ENCODE measurements around the gene HMOX2. TPM values are rescaled to one million over a fixed set of nuclear protein-coding genes. Genes with fewer than 3 reads are reported as not detected.

Gene HMOX2
- total and polyA plus RNA-seq, 2 of the 13 experiments (the other 11 are each of a cell fraction or from before 2014, with no cell fraction given): 60.3 to 70.4 TPM

DNA sequence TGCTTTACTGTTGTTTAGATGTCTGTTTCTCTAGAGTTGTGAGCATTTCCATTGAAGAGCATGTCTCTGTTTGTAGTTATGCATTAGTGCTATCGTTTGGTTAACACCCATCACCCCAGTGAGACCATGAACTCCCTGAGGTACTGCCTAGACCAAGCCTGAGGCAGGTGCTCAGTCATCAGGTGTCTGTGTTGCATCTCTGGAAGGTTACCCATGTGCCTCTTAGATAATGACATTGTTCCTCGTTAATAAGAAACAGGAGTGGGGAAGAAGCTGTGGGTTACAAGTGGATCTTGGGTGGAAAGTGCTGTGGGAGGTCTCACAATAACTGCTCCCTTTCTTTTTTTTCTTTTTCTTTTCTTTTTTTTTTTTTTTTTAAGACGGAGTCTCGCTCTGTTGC is 32.2 kb upstream of the HMOX2 start (continued):
- TF ChIP-seq, protein P1, sequence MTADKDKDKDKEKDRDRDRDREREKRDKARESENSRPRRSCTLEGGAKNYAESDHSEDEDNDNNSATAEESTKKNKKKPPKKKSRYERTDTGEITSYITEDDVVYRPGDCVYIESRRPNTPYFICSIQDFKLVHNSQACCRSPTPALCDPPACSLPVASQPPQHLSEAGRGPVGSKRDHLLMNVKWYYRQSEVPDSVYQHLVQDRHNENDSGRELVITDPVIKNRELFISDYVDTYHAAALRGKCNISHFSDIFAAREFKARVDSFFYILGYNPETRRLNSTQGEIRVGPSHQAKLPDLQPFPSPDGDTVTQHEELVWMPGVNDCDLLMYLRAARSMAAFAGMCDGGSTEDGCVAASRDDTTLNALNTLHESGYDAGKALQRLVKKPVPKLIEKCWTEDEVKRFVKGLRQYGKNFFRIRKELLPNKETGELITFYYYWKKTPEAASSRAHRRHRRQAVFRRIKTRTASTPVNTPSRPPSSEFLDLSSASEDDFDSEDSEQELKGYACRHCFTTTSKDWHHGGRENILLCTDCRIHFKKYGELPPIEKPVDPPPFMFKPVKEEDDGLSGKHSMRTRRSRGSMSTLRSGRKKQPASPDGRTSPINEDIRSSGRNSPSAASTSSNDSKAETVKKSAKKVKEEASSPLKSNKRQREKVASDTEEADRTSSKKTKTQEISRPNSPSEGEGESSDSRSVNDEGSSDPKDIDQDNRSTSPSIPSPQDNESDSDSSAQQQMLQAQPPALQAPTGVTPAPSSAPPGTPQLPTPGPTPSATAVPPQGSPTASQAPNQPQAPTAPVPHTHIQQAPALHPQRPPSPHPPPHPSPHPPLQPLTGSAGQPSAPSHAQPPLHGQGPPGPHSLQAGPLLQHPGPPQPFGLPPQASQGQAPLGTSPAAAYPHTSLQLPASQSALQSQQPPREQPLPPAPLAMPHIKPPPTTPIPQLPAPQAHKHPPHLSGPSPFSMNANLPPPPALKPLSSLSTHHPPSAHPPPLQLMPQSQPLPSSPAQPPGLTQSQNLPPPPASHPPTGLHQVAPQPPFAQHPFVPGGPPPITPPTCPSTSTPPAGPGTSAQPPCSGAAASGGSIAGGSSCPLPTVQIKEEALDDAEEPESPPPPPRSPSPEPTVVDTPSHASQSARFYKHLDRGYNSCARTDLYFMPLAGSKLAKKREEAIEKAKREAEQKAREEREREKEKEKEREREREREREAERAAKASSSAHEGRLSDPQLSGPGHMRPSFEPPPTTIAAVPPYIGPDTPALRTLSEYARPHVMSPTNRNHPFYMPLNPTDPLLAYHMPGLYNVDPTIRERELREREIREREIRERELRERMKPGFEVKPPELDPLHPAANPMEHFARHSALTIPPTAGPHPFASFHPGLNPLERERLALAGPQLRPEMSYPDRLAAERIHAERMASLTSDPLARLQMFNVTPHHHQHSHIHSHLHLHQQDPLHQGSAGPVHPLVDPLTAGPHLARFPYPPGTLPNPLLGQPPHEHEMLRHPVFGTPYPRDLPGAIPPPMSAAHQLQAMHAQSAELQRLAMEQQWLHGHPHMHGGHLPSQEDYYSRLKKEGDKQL (CRISPR knock-in tag; IDR thresholded peaks at IDR 0.05; ENCODE audit: low read depth): no peak
- no peak for TF ChIP-seq KLF12 (CRISPR knock-in tag; IDR thresholded peaks at IDR 0.05; ENCODE audit: borderline replicate concordance)

DNA sequence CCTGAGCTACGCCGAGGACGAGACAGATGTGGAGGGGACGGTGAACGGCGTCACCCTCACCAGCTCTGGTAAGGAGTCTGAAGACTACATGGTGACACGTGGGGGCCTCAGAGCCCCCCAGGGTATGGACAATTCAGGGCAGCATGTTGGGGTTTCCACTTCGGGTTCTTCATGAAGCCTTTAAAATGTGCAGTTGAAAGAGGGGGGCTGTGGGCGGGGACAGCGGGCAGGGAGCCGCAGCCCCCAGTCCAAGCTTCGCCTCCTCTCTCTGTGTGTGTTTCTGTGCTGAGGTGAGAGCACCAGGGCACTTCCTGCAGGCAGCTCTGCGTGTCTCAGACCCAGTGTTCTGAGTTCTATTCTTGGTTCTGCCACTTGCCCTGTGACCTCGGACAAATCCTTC is 25.8 kb upstream of the HMOX2 start:
- Histone ChIP-seq H3K4me3 (replicated peaks in 1 of 3; ENCODE audit: insufficient read depth in 1 of 3, low read depth in 2 of 3, low read length in 3 of 3) (no peak overlapping the region), H3K36me3 (replicated peaks in 1 of 2; ENCODE audit: control insufficient read depth in 1 of 2, insufficient read depth in 2 of 2, low read length in 2 of 2) (peaks cover 35 to 76% of the 10 kb centered on the region in 2 experiments), H3K4me2 (ENCODE audit: low read depth, low read length) (no peak overlapping the region), H2AFZ (ENCODE audit: low read length) (no peak overlapping the region), H3K27ac (ENCODE audit: extremely low read length, insufficient read depth, low read length) (no peak overlapping the region), H3K9ac (ENCODE audit: insufficient read depth, low read depth, low read length) (no peak overlapping the region), H3K27me3 (ENCODE audit: control insufficient read depth in 1 of 2, insufficient read depth in 2 of 2, low read length in 2 of 2) (no peaks in the 10 kb centered on the region), H4K20me1 (ENCODE audit: insufficient read depth, low read length) (no peaks in the 10 kb centered on the region), H3K79me2 (ENCODE audit: insufficient read depth, low read length) (no peaks in the 10 kb centered on the region), H3K4me1 (ENCODE audit: insufficient read depth, low read length) (no peaks in the 10 kb centered on the region), H3K9me3 (ENCODE audit: low read length) (no peaks in the 10 kb centered on the region)
- FAIRE-seq (no peak), DNase-seq (ENCODE audit: low spot score) (no peak), ATAC-seq (no peak)
- ChIA-PET CTCF (ENCODE audit: low intra/inter-chr PET ratio, low total read pairs) (no interaction called here), POLR2A (interaction anchor here (1.1 kb wide), 1 partner anchor 19 kb away, joined by 3 read pairs; no protein-coding TSS in a partner anchor)
- in situ Hi-C loops (cut with HindIII; ENCODE audit: extremely low pct_ligation_motif_present, low pct_unique_long_range_greater_than_20kb) (no loop called here), intact Hi-C loops (cut with micrococcal nuclease; ENCODE audit: unreplicated experiment) (no loop called here)
- 95% methylated on average over 6 of the region's 14 CpGs for WGBS (ENCODE audit: low lambda C conversion rate)
- no TSS peak for BruUV-seq (replicated peaks)
- no peak for TF ChIP-seq ZNF83 (CRISPR knock-in tag; IDR thresholded peaks at IDR 0.05; ENCODE audit: borderline replicate concordance)
- no peak for TF ChIP-seq STAG1 (CRISPR knock-in tag; IDR thresholded peaks at IDR 0.05)
- TF ChIP-seq, protein P2, sequence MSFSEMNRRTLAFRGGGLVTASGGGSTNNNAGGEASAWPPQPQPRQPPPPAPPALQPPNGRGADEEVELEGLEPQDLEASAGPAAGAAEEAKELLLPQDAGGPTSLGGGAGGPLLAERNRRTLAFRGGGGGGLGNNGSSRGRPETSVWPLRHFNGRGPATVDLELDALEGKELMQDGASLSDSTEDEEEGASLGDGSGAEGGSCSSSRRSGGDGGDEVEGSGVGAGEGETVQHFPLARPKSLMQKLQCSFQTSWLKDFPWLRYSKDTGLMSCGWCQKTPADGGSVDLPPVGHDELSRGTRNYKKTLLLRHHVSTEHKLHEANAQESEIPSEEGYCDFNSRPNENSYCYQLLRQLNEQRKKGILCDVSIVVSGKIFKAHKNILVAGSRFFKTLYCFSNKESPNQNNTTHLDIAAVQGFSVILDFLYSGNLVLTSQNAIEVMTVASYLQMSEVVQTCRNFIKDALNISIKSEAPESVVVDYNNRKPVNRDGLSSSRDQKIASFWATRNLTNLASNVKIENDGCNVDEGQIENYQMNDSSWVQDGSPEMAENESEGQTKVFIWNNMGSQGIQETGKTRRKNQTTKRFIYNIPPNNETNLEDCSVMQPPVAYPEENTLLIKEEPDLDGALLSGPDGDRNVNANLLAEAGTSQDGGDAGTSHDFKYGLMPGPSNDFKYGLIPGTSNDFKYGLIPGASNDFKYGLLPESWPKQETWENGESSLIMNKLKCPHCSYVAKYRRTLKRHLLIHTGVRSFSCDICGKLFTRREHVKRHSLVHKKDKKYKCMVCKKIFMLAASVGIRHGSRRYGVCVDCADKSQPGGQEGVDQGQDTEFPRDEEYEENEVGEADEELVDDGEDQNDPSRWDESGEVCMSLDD (CRISPR knock-in tag; IDR thresholded peaks at IDR 0.05; ENCODE audit: borderline replicate concordance): no peak
- TF ChIP-seq ZSCAN31 (CRISPR knock-in tag; IDR thresholded peaks at IDR 0.05; ENCODE audit: low read depth): no peak
- no peak for TF ChIP-seq ZNF234 (CRISPR knock-in tag; conservative IDR thresholded peaks at IDR 0.05)
- no peak for TF ChIP-seq MED8 (CRISPR knock-in tag; IDR thresholded peaks at IDR 0.05; ENCODE audit: insufficient replicate concordance)
- TF ChIP-seq MTERF4 (CRISPR knock-in tag; IDR thresholded peaks at IDR 0.05): no peak
- TF ChIP-seq ISL2 (CRISPR knock-in tag; IDR thresholded peaks at IDR 0.05): no peak
- no peak for TF ChIP-seq JUND (CRISPR knock-in tag; IDR thresholded peaks at IDR 0.05)
- TF ChIP-seq ZBTB7B (CRISPR knock-in tag; IDR thresholded peaks at IDR 0.05): no peak
- no peak for TF ChIP-seq MYNN (CRISPR knock-in tag; IDR thresholded peaks at IDR 0.05; ENCODE audit: low read depth)
